IPS-20b (cell line): Measurements from ENCODE around the gene UGT2B17.
"Not testable (repeated sequence)": the region's sequence is repeated elsewhere in the genome, so short reads cannot be mapped to it uniquely, and the experiment has no call there.

Experiments
- H3K27ac ChIP-seq: one replicate; pipeline ENCODE4 v1.5.1; 2013; ENCODE audit warnings: low read length
- H3K27me3 ChIP-seq: 2 replicates; pipeline ENCODE4 v1.6.1; 2013; ENCODE audit warnings: mild to moderate bottlenecking, low read length, inconsistent platforms; ENCODE audit not compliant: insufficient read depth
- H3K36me3 ChIP-seq: 2 replicates; pipeline ENCODE4 v1.6.1; 2013; ENCODE audit warnings: low read depth, mild to moderate bottlenecking, inconsistent platforms, low read length, moderate library complexity; ENCODE audit not compliant: insufficient read depth
- H3K4me1 ChIP-seq: 2 replicates; pipeline ENCODE4 v1.6.1; 2013; ENCODE audit warnings: mild to moderate bottlenecking, control low read depth, inconsistent platforms, low read length, moderate library complexity; ENCODE audit not compliant: insufficient read depth
- H3K4me3 ChIP-seq: 2 replicates; pipeline ENCODE4 v1.5.1; 2013; ENCODE audit warnings: mild to moderate bottlenecking, low read length, inconsistent platforms
- H3K9ac ChIP-seq: 2 replicates; pipeline ENCODE4 v1.6.1; 2013; ENCODE audit warnings: low read depth, mild to moderate bottlenecking, inconsistent platforms, low read length, moderate library complexity
- H3K9me3 ChIP-seq: 2 replicates; pipeline ENCODE4 v1.6.1; 2013; ENCODE audit warnings: mild to moderate bottlenecking, low read depth, low read length, inconsistent platforms; ENCODE audit not compliant: insufficient read depth

UGT2B17 gene

GRCh38 chr4:68504836-68505235, 71.3 kb downstream of the UGT2B17 start:
- H3K4me3 ChIP-seq, H3K27ac ChIP-seq, H3K27me3 ChIP-seq, H3K4me1 ChIP-seq, H3K9ac ChIP-seq, H3K36me3 ChIP-seq: not testable (repeated sequence)
- peaks cover 11% of the 10 kb centered on the region for H3K9me3 ChIP-seq

GRCh38 chr4:68503462-68503861, 72.7 kb downstream of the UGT2B17 start:
- not testable (repeated sequence) for H3K4me3 ChIP-seq, H3K27ac ChIP-seq, H3K27me3 ChIP-seq, H3K9ac ChIP-seq, H3K36me3 ChIP-seq, H3K4me1 ChIP-seq
- H3K9me3 ChIP-seq, result peaks cover 11% of the 10 kb centered on the region

- Histone ChIP-seq H3K27me3 (no peaks in the 10 kb centered on the region), H3K27ac (no peak overlapping the region), H3K9ac (no peak overlapping the region), H3K4me3 (no peak overlapping the region), H3K36me3 (no peaks in the 10 kb centered on the region), H3K4me1 (no peaks in the 10 kb centered on the region), H3K9me3 (no peaks in the 10 kb centered on the region)
Observed at GRCh38 chr4:68499021-68499420, 77.1 kb downstream of the UGT2B17 start.

- Histone ChIP-seq H3K9me3 (no peaks in the 10 kb centered on the region), H3K27ac (no peak overlapping the region), H3K36me3 (no peaks in the 10 kb centered on the region), H3K27me3 (no peaks in the 10 kb centered on the region), H3K4me1 (no peaks in the 10 kb centered on the region), H3K4me3 (no peak overlapping the region), H3K9ac (no peak overlapping the region)
Observed at GRCh38 chr4:68498413-68499007, 77.6 kb downstream of the UGT2B17 start.

GRCh38 chr4:68494688-68495087, 81.4 kb downstream of the UGT2B17 start:
- Histone ChIP-seq H3K27me3 (no peaks in the 10 kb centered on the region), H3K36me3 (no peaks in the 10 kb centered on the region), H3K4me1 (no peaks in the 10 kb centered on the region), H3K9me3 (no peaks in the 10 kb centered on the region), H3K27ac (no peak overlapping the region), H3K9ac (no peak overlapping the region), H3K4me3 (no peak overlapping the region)

GRCh38 chr4:68490826-68491457, 85.2 kb downstream of the UGT2B17 start:
- Histone ChIP-seq H3K27ac (no peak overlapping the region), H3K4me1 (no peaks in the 10 kb centered on the region), H3K9ac (no peak overlapping the region), H3K9me3 (no peaks in the 10 kb centered on the region), H3K36me3 (no peaks in the 10 kb centered on the region), H3K4me3 (no peak overlapping the region), H3K27me3 (no peaks in the 10 kb centered on the region)

- Histone ChIP-seq H3K4me1 (no peaks in the 10 kb centered on the region), H3K4me3 (no peak overlapping the region), H3K9ac (no peak overlapping the region), H3K36me3 (no peaks in the 10 kb centered on the region), H3K9me3 (no peaks in the 10 kb centered on the region), H3K27me3 (no peaks in the 10 kb centered on the region), H3K27ac (no peak overlapping the region)
Observed at GRCh38 chr4:68489338-68489737, 86.8 kb downstream of the UGT2B17 start.
